Upper lobe of left lung (tissue), 4 donors: ENCODE measurements around the gene TSPO.

Experiments used
- CTCF ChIP-seq, 6 experiments: fragments of 450-650 bp in 4 of 6; fragments of 200-600 bp in 2 of 6; sonication (generic) in 2 of 6; IDR thresholded peaks; one replicate each; pipeline ENCODE4 v1.5.1; 2016 to 2019; ENCODE audit warnings: antibody characterized with exemption in 6 of 6
- EP300 ChIP-seq, 4 donors: sonication (generic); formaldehyde crosslinking; IDR thresholded peaks; one replicate each; pipeline ENCODE4 v1.5.1; 2017; ENCODE audit warnings: antibody characterized with exemption in 4 of 4, control low read depth in 2 of 4
- POLR2AphosphoS5 ChIP-seq, 2 donors: sonication (generic); formaldehyde crosslinking; IDR thresholded peaks; one replicate each; pipeline ENCODE4 v1.5.1; 2017; ENCODE audit warnings: antibody characterized with exemption in 2 of 2

- TF ChIP-seq EP300 (IDR thresholded peaks at IDR 0.05) (no peak), POLR2AphosphoS5 (IDR thresholded peaks at IDR 0.05) (no peak), CTCF (IDR thresholded peaks at IDR 0.05) (no peak)
These were observed 26.1 kb downstream of the TSPO start for GRCh38 chr22:43177479-43177878.
